K562 treated with DMSO at 1 percent for 48 hours (cell line): Measurements from ENCODE around the gene GMPPB. TPM values are rescaled to one million over a fixed set of nuclear protein-coding genes. Genes with fewer than 3 reads are reported as not detected.

Experiments used
- total RNA-seq: library from RNA; unstranded; fragments of 300-600 nt; gene quantifications from 2 replicates; pipeline ENCODE4 v1.2.3, GENCODE V29; 2022; ENCODE audit warnings: low replicate concordance; ENCODE audit errors: extremely low read depth

Gene GMPPB
- total RNA-seq, result not detected in 2 replicates

GRCh38 chr3:49723628-49724551 lies at the start of gene GMPPB:
TSS of gene GMPPB (minus strand) at chr3:49723951. CDS start at chr3:49723726, 225 bp downstream.

GRCh38 chr3:49719214-49719884 lies 4.4 kb downstream of the GMPPB start, which contains the start of gene AMIGO3:
TSS of gene AMIGO3 (minus strand) at chr3:49719684. CDS start at chr3:49719465, 219 bp downstream.

GRCh38 chr3:49689046-49689907 lies 34.5 kb downstream of the GMPPB start, which contains the start of the genes MST1 and RNF123:
TSS of gene MST1 (minus strand) at chr3:49689474. CDS start at chr3:49688691, 783 bp downstream.
TSS of gene RNF123 (plus strand) at chr3:49689557. CDS start at chr3:49691166, 1,609 bp downstream.

GRCh38 chr3:49673715-49674496 lies 49.8 kb downstream of the GMPPB start, which contains the start of gene APEH:
TSS of gene APEH (plus strand) at chr3:49674351. CDS start at chr3:49674402, 51 bp downstream.

Other genes starting within 250 kb of the GMPPB start
- gene BSN, start 169.5 kb downstream of the GMPPB start, total RNA-seq, result not detected in 2 replicates
- not detected in 2 replicates for gene APEH, start 49.6 kb downstream of the GMPPB start, total RNA-seq
- not detected in 2 replicates for gene MST1, start 34.5 kb downstream of the GMPPB start, total RNA-seq
- gene RNF123, start 34.4 kb downstream of the GMPPB start, total RNA-seq, result not detected in 2 replicates
- gene AMIGO3, start 4.3 kb downstream of the GMPPB start, total RNA-seq, result not detected in 2 replicates
- gene IP6K1, start 62.6 kb upstream of the GMPPB start, total RNA-seq, result not detected in 2 replicates
- not detected in 2 replicates for gene CDHR4, start 75.9 kb upstream of the GMPPB start, total RNA-seq
- gene INKA1, start 79.3 kb upstream of the GMPPB start, total RNA-seq, result not detected in 2 replicates
- gene UBA7, start 90.0 kb upstream of the GMPPB start, total RNA-seq, result not detected in 2 replicates
- not detected in 2 replicates for gene TRAIP, start 132.6 kb upstream of the GMPPB start, total RNA-seq
- not detected in 2 replicates for gene CAMKV, start 146.0 kb upstream of the GMPPB start, total RNA-seq
- gene MST1R, start 179.9 kb upstream of the GMPPB start, total RNA-seq, result not detected in 2 replicates
- not detected in 2 replicates for gene MON1A, start 205.9 kb upstream of the GMPPB start, total RNA-seq
- gene RBM6, start 216.2 kb upstream of the GMPPB start, total RNA-seq, result not detected in 2 replicates